ENCODE measurements around the gene ANKRD44.
"Not testable (repeated sequence)": the region's sequence is repeated elsewhere in the genome, so short reads cannot be mapped to it uniquely, and the experiment has no call there.

Gene ANKRD44

GRCh38 chr2:197256547-197257170 lies 53.9 kb downstream of the ANKRD44 start:
- DNase-seq = no peak

GRCh38 chr2:197256021-197256420 lies 54.6 kb downstream of the ANKRD44 start:
- DNase-seq = no peak

- DNase-seq = peak; percentile 92 to 93
Measured at GRCh38 chr2:197255543-197255942, 55.0 kb downstream of the ANKRD44 start.

- no peak for DNase-seq
Measured at GRCh38 chr2:197254776-197255530, 55.6 kb downstream of the ANKRD44 start.

GRCh38 chr2:197251576-197251975 lies 59.0 kb downstream of the ANKRD44 start:
- DNase-seq = no peak

- no peak for DNase-seq
Measured at GRCh38 chr2:197251163-197251562, 59.4 kb downstream of the ANKRD44 start.

GRCh38 chr2:197250084-197250397 lies 60.5 kb downstream of the ANKRD44 start:
- DNase-seq = no peak

- DNase-seq = no peak
Measured at GRCh38 chr2:197249381-197250083, 61.0 kb downstream of the ANKRD44 start.

- peak; percentile 81 to 83 for DNase-seq
Measured at GRCh38 chr2:197248623-197249022, 62.0 kb downstream of the ANKRD44 start.

- DNase-seq = no peak
Measured at GRCh38 chr2:197248001-197248401, 62.6 kb downstream of the ANKRD44 start.

GRCh38 chr2:197247083-197247482 lies 63.5 kb downstream of the ANKRD44 start:
- DNase-seq = no peak

- no peak for DNase-seq
Measured at GRCh38 chr2:197245829-197246804, 64.5 kb downstream of the ANKRD44 start.

- DNase-seq = no peak
Measured at GRCh38 chr2:197244349-197244748, 66.2 kb downstream of the ANKRD44 start.

- DNase-seq = no peak
Measured at GRCh38 chr2:197242719-197243118, 67.9 kb downstream of the ANKRD44 start.

GRCh38 chr2:197241596-197241995 lies 69.0 kb downstream of the ANKRD44 start:
- DNase-seq = no peak

- no peak for DNase-seq
Measured at GRCh38 chr2:197241153-197241552, 69.4 kb downstream of the ANKRD44 start.

GRCh38 chr2:197240421-197241041 lies 70.0 kb downstream of the ANKRD44 start:
- DNase-seq = peak in 1 of 2 experiments; percentile 50

GRCh38 chr2:197240018-197240417 lies 70.6 kb downstream of the ANKRD44 start:
- not testable (repeated sequence) for DNase-seq

GRCh38 chr2:197239434-197239833 lies 71.1 kb downstream of the ANKRD44 start:
- DNase-seq = peak; percentile 57 to 64

- DNase-seq = no peak
Measured at GRCh38 chr2:197238043-197238365, 72.6 kb downstream of the ANKRD44 start.

- DNase-seq = no peak
Measured at GRCh38 chr2:197237291-197238042, 73.1 kb downstream of the ANKRD44 start.

- DNase-seq = no peak
Measured at GRCh38 chr2:197236816-197237215, 73.8 kb downstream of the ANKRD44 start.
